Measurements from ENCODE around the gene NLGN1. TPM values are rescaled to one million over a fixed set of nuclear protein-coding genes. Genes with fewer than 3 reads are reported as not detected.

Gene NLGN1
- total RNA-seq, 1 experiment from 2014 or later = not detected

- Histone ChIP-seq H3K36me3 (ENCODE audit: control insufficient read depth in 1 of 2, insufficient read depth in 2 of 2, low read length in 2 of 2) (no peaks in the 10 kb centered on the region), H2AFZ (ENCODE audit: low read depth, low read length, poor library complexity, severe bottlenecking) (no peak overlapping the region), H4K20me1 (ENCODE audit: insufficient read depth) (no peaks in the 10 kb centered on the region), H3K27ac (ENCODE audit: low read depth, low read length) (no peak overlapping the region), H3K4me3 (replicated peaks in 1 of 2; ENCODE audit: low read depth in 1 of 2, low read length in 2 of 2) (no peak overlapping the region), H3K9me3 (ENCODE audit: control insufficient read depth in 1 of 2, insufficient read depth in 1 of 2, low read depth in 1 of 2, low read length in 2 of 2) (no peaks in the 10 kb centered on the region), H3K79me2 (ENCODE audit: insufficient read depth, low read length) (no peaks in the 10 kb centered on the region), H3K9me2 (ENCODE audit: insufficient read depth) (no peaks in the 10 kb centered on the region), H3K27me3 (ENCODE audit: insufficient read depth, low read length) (no peaks in the 10 kb centered on the region), H3K9ac (ENCODE audit: low read length) (no peak overlapping the region), H3K4me1 (ENCODE audit: control insufficient read depth in 1 of 2, insufficient read depth in 2 of 2, low read length in 2 of 2) (no peaks in the 10 kb centered on the region), H3K4me2 (ENCODE audit: low read length) (no peak overlapping the region)
- no TSS peak for BruUV-seq (replicated peaks)
- ATAC-seq (no peak), DNase-seq (ENCODE audit: low read depth, low spot score) (no peak)
- RAD21 ChIA-PET (ENCODE audit: low non-redundant PET in 1 of 2, low total read pairs in 2 of 2, uncharacterized antibody in 2 of 2, unreplicated experiment in 2 of 2) = no interaction called here
- CTCF ChIA-PET = no interaction called here
- intact Hi-C loops (cut with micrococcal nuclease) = no loop called here
- POLR2A ChIA-PET = no interaction called here
- TF ChIP-seq CEBPB (IDR thresholded peaks at IDR 0.05; ENCODE audit: low read depth) = no peak
- no peak for TF ChIP-seq ZFX (IDR thresholded peaks at IDR 0.05)
- no peak for TF ChIP-seq FOSL1 (IDR thresholded peaks at IDR 0.05; ENCODE audit: low read depth)
- TF ChIP-seq CTCF (IDR thresholded peaks at IDR 0.05 in 2 of 3, conservative IDR thresholded peaks at IDR 0.05 in 1 of 3; ENCODE audit: borderline replicate concordance in 1 of 3, insufficient read depth in 1 of 3, low read depth in 2 of 3, low read length in 2 of 3) = no peak
- no peak for TF ChIP-seq SRF (IDR thresholded peaks at IDR 0.05; ENCODE audit: low read depth)
- TF ChIP-seq JUND (IDR thresholded peaks at IDR 0.05) = no peak
- no peak for TF ChIP-seq MAX (IDR thresholded peaks at IDR 0.05)
- TF ChIP-seq, protein P1, sequence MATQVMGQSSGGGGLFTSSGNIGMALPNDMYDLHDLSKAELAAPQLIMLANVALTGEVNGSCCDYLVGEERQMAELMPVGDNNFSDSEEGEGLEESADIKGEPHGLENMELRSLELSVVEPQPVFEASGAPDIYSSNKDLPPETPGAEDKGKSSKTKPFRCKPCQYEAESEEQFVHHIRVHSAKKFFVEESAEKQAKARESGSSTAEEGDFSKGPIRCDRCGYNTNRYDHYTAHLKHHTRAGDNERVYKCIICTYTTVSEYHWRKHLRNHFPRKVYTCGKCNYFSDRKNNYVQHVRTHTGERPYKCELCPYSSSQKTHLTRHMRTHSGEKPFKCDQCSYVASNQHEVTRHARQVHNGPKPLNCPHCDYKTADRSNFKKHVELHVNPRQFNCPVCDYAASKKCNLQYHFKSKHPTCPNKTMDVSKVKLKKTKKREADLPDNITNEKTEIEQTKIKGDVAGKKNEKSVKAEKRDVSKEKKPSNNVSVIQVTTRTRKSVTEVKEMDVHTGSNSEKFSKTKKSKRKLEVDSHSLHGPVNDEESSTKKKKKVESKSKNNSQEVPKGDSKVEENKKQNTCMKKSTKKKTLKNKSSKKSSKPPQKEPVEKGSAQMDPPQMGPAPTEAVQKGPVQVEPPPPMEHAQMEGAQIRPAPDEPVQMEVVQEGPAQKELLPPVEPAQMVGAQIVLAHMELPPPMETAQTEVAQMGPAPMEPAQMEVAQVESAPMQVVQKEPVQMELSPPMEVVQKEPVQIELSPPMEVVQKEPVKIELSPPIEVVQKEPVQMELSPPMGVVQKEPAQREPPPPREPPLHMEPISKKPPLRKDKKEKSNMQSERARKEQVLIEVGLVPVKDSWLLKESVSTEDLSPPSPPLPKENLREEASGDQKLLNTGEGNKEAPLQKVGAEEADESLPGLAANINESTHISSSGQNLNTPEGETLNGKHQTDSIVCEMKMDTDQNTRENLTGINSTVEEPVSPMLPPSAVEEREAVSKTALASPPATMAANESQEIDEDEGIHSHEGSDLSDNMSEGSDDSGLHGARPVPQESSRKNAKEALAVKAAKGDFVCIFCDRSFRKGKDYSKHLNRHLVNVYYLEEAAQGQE (IDR thresholded peaks at IDR 0.05; ENCODE audit: low read depth) = no peak
- no peak for TF ChIP-seq TCF7L2 (IDR thresholded peaks at IDR 0.05; ENCODE audit: borderline replicate concordance, extremely low read depth, insufficient read depth, insufficient read length)
- TF ChIP-seq ELF1 (IDR thresholded peaks at IDR 0.05; ENCODE audit: borderline replicate concordance, low read depth) = no peak
- TF ChIP-seq CBX3 (IDR thresholded peaks at IDR 0.05; ENCODE audit: low read depth) = no peak
- TF ChIP-seq YY1 (IDR thresholded peaks at IDR 0.05; ENCODE audit: extremely low read depth, insufficient replicate concordance, low read depth, low read length) = no peak
- TF ChIP-seq POLR2A (IDR thresholded peaks at IDR 0.05; ENCODE audit: borderline replicate concordance, extremely low read depth, insufficient read depth, insufficient read length) = no peak
- no peak for TF ChIP-seq EZH2phosphoT487 (IDR thresholded peaks at IDR 0.05; ENCODE audit: borderline replicate concordance)
- TF ChIP-seq SP1 (IDR thresholded peaks at IDR 0.05; ENCODE audit: low read depth) = no peak
Observed at GRCh38 chr3:173862701-173863100, 465.2 kb downstream of the NLGN1 start.
